DMS79 treated with DMSO at 0.1 percent for 48 hours (cell line): ENCODE results near the gene LMX1A.

Experiments used
- DNase-seq: peaks from one replicate; lab custom pipeline; 2025; lab: John Stamatoyannopoulos, UW

LMX1A gene

GRCh38 chr1:165355977-165356811, at the start of gene LMX1A:
LMX1A (minus strand) TSS chr1:165356715; CDS start chr1:165355559, 1,156 bp downstream.
- DNase-seq: no peak

GRCh38 chr1:165403835-165404482, 47.4 kb upstream of the LMX1A start:
- peak; percentile 48 for DNase-seq

GRCh38 chr1:165402517-165403111, 46.1 kb upstream of the LMX1A start:
- DNase-seq: no peak

DNA sequence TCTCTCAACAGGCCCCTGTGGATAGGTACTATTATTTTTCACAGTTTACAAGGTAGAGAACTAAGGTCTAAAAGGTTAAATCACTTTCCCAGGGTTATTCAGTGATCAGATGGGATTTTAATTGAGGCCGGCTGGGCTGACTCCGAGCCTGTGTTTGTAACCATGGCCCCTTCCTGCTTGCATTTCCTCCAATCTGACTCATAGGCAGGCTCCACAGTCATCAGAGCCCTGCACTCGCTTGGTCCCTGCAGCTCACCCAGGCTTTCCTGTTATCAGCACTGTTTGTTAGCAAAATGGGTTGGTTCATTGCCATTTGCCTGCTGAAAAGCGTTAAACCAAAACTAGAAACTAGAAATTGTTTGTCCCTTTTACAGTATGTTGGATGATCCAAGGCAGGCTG, 41.4 kb upstream of the LMX1A start:
- no peak for DNase-seq

DNA sequence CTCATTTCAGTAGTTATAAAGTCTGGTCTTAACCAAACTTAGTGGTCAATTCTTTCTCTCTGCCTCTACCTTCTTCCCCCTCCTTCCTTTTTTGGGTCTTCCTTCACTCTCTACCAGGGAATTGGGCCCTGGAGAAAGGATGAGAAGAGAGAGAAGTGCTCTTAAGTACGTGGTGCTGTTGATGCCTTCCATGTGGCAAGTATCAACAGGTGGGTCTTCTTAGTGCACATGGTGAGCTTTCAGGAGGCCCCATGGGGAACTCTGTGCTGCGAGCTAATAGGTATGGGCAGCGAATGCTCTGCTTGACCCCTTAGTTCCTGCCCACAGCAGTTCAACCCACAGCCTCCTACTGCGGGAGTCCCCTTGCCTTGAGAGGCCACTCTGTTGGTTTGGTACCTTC, 39.4 kb upstream of the LMX1A start:
- no peak for DNase-seq

- DNase-seq: peak; percentile 86
These were observed 39.0 kb upstream of the LMX1A start for GRCh38 chr1:165395478-165395877.

GRCh38 chr1:165392634-165393571, 36.4 kb upstream of the LMX1A start:
- peak; percentile 88 for DNase-seq

DNA sequence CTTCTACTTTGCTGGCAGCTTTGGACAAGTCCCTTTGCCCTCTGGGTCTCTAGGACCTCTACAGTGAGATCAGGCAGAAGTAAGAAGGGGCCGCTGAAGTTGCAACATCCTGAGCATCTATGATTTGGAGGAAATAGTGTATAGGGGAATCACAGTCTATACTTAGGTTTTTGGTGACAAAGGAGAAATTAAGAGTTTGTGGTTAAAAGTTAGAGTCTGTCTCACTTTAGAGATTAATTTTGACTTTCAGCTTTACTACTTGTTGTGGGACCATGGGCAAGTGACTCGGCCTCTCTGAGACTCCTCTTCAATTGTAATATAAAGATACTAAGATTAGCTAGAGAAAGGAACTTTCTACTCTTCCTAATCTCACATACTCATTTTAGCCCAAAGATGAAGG, 33.1 kb upstream of the LMX1A start:
- DNase-seq: no peak

GRCh38 chr1:165387961-165388360, 31.4 kb upstream of the LMX1A start:
- no peak for DNase-seq

- DNase-seq: no peak
These were observed 31.0 kb upstream of the LMX1A start for GRCh38 chr1:165387505-165387904.

- DNase-seq: no peak
These were observed 27.3 kb upstream of the LMX1A start for GRCh38 chr1:165383599-165384405.

- no peak for DNase-seq
These were observed 26.6 kb upstream of the LMX1A start for GRCh38 chr1:165383067-165383466.

DNA sequence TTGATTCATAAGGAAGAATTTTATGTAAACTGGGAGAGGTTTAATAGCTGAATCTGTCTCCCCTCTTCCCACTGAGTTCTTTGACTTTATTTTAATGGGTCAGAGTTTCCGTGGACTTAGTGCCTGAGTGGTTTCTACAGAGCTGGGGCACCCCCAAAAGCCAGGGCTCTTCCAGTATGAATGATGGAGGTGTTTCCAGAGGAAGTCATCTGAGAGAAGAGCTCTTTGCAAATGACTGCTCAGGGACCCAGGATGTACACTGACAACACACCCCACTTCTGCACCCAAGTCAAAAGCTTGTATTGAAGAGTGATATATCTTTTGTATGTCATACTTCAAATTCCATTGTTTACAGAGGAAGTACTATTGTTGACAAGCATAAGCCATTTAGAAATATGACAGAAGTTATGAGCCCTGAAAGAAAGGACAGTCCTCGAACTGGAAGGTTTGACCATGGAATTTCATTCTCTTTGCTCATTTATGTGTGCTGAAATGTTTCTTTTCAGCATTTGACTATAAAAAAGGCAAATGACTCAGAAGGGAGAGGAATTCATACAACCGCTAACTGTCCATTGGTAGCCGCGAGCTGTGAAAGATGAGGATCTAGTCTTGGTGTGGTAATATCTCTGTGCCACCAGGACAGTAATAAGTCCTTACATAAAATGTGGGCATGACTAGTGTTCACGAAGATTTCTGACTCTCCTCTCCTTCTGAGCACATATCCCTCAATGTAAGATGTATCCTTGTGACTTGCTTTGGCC, 25.4 kb upstream of the LMX1A start:
- DNase-seq: no peak

- no peak for DNase-seq
These were observed 20.3 kb upstream of the LMX1A start for GRCh38 chr1:165376811-165377311.

DNA sequence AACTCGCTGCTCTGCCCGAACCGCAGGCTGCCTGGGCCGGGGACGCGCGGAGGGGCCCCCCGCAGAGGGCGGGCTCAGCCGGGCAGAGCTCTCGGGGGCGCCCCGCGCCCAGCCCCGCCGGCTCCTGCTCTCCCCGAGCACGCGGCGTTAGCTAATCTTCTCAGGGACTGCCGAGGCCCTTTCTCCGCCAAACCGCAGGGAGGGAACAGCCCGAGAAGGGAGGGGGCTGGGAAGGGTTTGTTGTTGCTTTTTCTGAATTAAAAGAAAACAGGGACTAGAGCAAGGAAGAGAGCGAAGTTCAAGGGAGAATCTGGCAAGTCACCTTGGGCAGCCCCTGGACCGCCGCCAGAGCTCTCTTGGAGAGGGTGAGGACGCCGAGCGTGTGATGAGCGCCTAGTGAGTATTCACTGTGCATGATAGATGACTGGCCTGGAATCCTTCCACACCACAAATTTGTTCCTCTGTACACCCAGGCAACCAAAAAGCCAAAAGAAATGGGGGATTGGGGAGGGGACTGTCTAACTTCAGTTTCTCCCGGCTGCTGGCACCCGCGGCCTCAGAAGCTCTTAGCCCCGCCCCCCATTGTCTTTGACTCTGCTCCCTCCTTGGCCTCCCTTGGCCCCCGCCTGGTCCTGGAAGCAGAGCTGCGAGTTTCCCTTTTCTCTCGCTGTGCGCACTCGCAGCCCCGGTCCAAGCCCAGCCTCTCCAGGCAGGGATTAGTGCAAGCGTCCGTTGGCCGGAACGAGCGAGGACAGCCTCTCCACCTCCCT, 19.7 kb upstream of the LMX1A start:
- peak; percentile 92 for DNase-seq

DNA sequence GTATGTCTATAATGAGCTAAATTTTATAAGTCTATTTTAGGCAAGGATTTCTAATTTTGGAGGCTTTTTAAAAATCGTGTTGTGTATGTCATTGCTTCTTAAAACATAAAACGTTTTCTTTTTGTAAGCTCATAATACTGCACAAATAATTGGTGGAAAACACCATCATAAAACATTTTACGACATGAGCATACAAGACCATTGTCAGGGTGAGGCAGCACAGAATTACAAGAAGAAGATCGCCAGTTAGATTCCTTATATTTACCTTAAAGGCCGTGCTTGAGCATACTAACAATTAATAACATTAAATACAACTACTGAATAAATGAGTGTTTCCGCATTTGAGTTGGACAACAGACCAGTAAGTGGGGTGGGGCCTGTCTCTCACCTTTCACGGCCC, 19.1 kb upstream of the LMX1A start:
- DNase-seq: no peak

GRCh38 chr1:165371588-165372225, 15.2 kb upstream of the LMX1A start:
- peak; percentile 16 for DNase-seq

DNA sequence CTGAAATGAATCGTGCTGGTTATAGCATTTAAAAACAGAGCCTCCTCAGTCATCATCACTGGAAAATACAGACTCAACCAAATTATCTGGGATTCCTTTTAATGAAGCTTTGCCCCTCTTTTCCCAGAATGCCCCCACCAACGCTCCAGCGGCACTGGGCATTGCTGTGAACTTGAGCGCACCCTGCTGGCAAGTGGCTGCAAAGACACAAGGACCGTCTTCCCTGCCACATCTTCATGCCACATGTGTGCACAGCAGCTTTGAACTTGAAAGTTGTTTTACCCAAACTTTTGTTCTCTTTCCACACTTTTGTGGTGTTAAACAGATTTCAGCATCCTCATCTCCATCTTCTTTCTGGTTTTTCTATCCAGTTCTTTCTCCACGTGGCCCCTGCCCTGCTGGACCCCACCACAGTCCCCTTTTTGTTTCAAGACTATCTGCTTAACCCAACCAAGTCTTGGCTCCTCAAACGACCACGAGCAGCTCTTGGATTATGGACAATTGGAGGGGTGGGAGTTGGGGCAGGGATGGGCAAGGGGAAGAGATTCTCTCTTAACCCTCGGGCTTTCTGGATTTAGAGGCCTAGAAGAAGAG, 12.8 kb upstream of the LMX1A start:
- no peak for DNase-seq
